Upper lobe of right lung (tissue), 1 donor: ENCODE measurements around the gene OR52E4. TPM values are rescaled to one million over a fixed set of nuclear protein-coding genes. Genes with fewer than 3 reads are reported as not detected.

Experiments
- ATAC-seq: fragments of 200-7000 bp; cut with Tn5 transposase; one replicate; pipeline ENCODE4 v1.9.1; 2020; ENCODE audit warnings: mild to moderate bottlenecking, moderate library complexity
- DNase-seq: peaks from one replicate; pipeline ENCODE4 v3.0.0-alpha.2; 2020
- H3K27ac ChIP-seq: fragments of 200-600 bp; one replicate; pipeline ENCODE4 v1.8.0; 2022
- H3K27me3 ChIP-seq: fragments of 200-600 bp; one replicate; pipeline ENCODE4 v1.8.0; 2022; ENCODE audit warnings: mild to moderate bottlenecking
- H3K36me3 ChIP-seq: fragments of 200-600 bp; one replicate; pipeline ENCODE4 v1.8.0; 2022
- H3K4me1 ChIP-seq: fragments of 200-600 bp; one replicate; pipeline ENCODE4 v1.8.0; 2022
- H3K4me3 ChIP-seq: fragments of 200-600 bp; one replicate; pipeline ENCODE4 v1.8.0; 2022; ENCODE audit warnings: mild to moderate bottlenecking
- H3K9me3 ChIP-seq: fragments of 200-600 bp; one replicate; pipeline ENCODE4 v1.8.0; 2022
- CTCF ChIP-seq: fragments of 200-600 bp; IDR thresholded peaks from one replicate; pipeline ENCODE4 v1.8.0; 2022; ENCODE audit warnings: antibody characterized with exemption
- intact Hi-C: fragments of 100-400 bp; cut with DNase I; formaldehyde crosslinking; loops from one replicate; pipeline ENCODE4 v1.11.0; 2022
- total RNA-seq: library from RNA; stranded (reverse); fragmentation: NEBNext Ultra II Directional; extraction: Animal tissue kit (Norgen Biotek cat#: 25700); gene quantifications from one replicate; pipeline ENCODE4 v1.2.1, GENCODE V29; 2021
- donor health status: DM: no; HTN: yes; CAD: no; lungs with severe emphysema.

Gene OR52E4
- total RNA-seq, 1 donor from 2014 or later, result not detected

GRCh38 chr11:5929571-5930368, 49.3 kb downstream of the OR52E4 start:
- ATAC-seq, result no peak

DNA sequence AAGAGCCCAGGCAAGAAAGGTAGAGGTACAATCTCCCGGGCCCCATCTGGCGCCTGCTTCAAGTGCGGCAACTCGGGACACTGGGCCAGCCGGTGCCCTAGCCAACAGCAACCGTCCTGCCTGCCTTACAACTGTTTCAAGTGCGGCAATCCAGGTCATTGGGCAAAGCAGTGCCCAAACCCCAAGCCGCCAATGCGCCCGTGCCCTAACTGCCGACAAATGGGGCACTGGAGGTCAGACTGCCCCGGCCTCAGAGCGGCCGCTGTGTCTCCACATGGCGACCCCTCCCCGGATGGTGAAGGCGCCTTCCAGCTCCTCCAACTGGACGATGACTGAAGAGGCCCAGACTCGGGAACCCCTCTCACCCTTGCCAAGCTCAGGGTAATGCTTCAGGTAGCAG, 50.2 kb downstream of the OR52E4 start:
- intact Hi-C loops, result no loop called here
- DNase-seq (no peak), ATAC-seq (no peak)
- H3K36me3 ChIP-seq, result no peaks in the 10 kb centered on the region
- H3K4me3 ChIP-seq, result no peak overlapping the region
- no peaks in the 10 kb centered on the region for H3K9me3 ChIP-seq
- no peak for TF ChIP-seq CTCF
- H3K27ac ChIP-seq, result no peak overlapping the region
- H3K27me3 ChIP-seq, result no peaks in the 10 kb centered on the region
- H3K4me1 ChIP-seq, result no peaks in the 10 kb centered on the region

More at GRCh38 chr11:5929571-5930368, 49.3 kb downstream of the OR52E4 start:
- no peaks in the 10 kb centered on the region for H3K4me1 ChIP-seq
- intact Hi-C loops, result no loop called here
- no peaks in the 10 kb centered on the region for H3K9me3 ChIP-seq
- H3K27ac ChIP-seq, result no peak overlapping the region
- no peak for DNase-seq
- no peak for TF ChIP-seq CTCF
- H3K27me3 ChIP-seq, result no peaks in the 10 kb centered on the region
- no peak overlapping the region for H3K4me3 ChIP-seq
- no peaks in the 10 kb centered on the region for H3K36me3 ChIP-seq

- no peak for ATAC-seq
- no peak for TF ChIP-seq CTCF
- no peaks in the 10 kb centered on the region for H3K27me3 ChIP-seq
- H3K36me3 ChIP-seq, result no peaks in the 10 kb centered on the region
- no peak overlapping the region for H3K27ac ChIP-seq
- H3K4me1 ChIP-seq, result no peaks in the 10 kb centered on the region
- DNase-seq, result no peak
- no peaks in the 10 kb centered on the region for H3K9me3 ChIP-seq
- intact Hi-C loops, result no loop called here
- no peak overlapping the region for H3K4me3 ChIP-seq
Observed at GRCh38 chr11:5931061-5931460, 50.6 kb downstream of the OR52E4 start.

DNA sequence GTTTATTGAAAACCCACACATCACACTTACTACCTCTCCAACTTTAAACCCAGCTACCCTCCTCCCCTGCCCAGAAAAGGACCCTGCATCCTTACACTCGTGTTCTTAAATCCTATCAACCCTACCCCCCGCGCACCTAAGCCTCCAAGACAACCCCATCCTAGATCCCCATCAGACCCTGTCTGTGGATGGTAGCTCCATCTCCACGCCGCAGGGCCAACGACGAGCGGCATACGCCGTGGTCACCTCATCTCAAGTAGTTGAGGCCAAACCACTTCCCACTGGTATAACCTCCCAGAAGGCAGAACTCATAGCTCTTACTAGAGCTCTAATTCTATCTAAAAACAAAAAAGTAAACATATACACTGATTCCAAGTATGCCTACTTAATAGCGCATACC, 52.2 kb downstream of the OR52E4 start:
- Histone ChIP-seq H3K36me3 (no peaks in the 10 kb centered on the region), H3K4me1 (no peaks in the 10 kb centered on the region), H3K4me3 (no peak overlapping the region), H3K27me3 (no peaks in the 10 kb centered on the region), H3K9me3 (no peaks in the 10 kb centered on the region), H3K27ac (no peak overlapping the region)
- no peak for ATAC-seq
- TF ChIP-seq CTCF, result no peak
- intact Hi-C loops, result no loop called here
- no peak for DNase-seq

- H3K9me3 ChIP-seq, result no peaks in the 10 kb centered on the region
- intact Hi-C loops, result no loop called here
- no peaks in the 10 kb centered on the region for H3K27me3 ChIP-seq
- TF ChIP-seq CTCF, result no peak
- H3K4me1 ChIP-seq, result no peaks in the 10 kb centered on the region
- no peak overlapping the region for H3K27ac ChIP-seq
- H3K4me3 ChIP-seq, result no peak overlapping the region
- ATAC-seq (no peak), DNase-seq (no peak)
- H3K36me3 ChIP-seq, result no peaks in the 10 kb centered on the region
Observed at GRCh38 chr11:5933116-5933515, 52.7 kb downstream of the OR52E4 start.

Other genes starting within 250 kb of the OR52E4 start
- 44.4 TPM for gene TRIM5, start 195.6 kb upstream of the OR52E4 start, total RNA-seq
- gene TRIM22, start 190.8 kb upstream of the OR52E4 start, total RNA-seq, result 203 TPM
- gene OR56B1, start 144.2 kb upstream of the OR52E4 start, total RNA-seq, result 0.17 TPM
- gene OR52N4, start 126.4 kb upstream of the OR52E4 start, total RNA-seq, result 0.93 TPM
- not detected for gene OR52N5, start 97.3 kb upstream of the OR52E4 start, total RNA-seq
- not detected for gene OR52N1, start 89.4 kb upstream of the OR52E4 start, total RNA-seq
- not detected for gene OR52N2, start 71.7 kb upstream of the OR52E4 start, total RNA-seq
- not detected for gene OR52E6, start 38.7 kb upstream of the OR52E4 start, total RNA-seq
- gene OR52E8, start 22.9 kb upstream of the OR52E4 start, total RNA-seq, result not detected
- not detected for gene OR52E5, start 12.6 kb downstream of the OR52E4 start, total RNA-seq
- not detected for gene OR56A3, start 61.6 kb downstream of the OR52E4 start, total RNA-seq
- not detected for gene OR56A5, start 87.9 kb downstream of the OR52E4 start, total RNA-seq
- gene OR52L1, start 106.4 kb downstream of the OR52E4 start, total RNA-seq, result not detected
- gene OR56A4, start 126.3 kb downstream of the OR52E4 start, total RNA-seq, result not detected
- gene OR56A1, start 150.1 kb downstream of the OR52E4 start, total RNA-seq, result not detected
- gene OR56B4, start 227.1 kb downstream of the OR52E4 start, total RNA-seq, result not detected